Measurements from ENCODE around the gene ABI1. TPM values are rescaled to one million over a fixed set of nuclear protein-coding genes. Genes with fewer than 3 reads are reported as not detected.

ABI1 gene
- total and polyA plus RNA-seq, 2 of the 13 experiments (the other 11 are each of a cell fraction or from before 2014, with no cell fraction given), result 20.9 to 22.9 TPM

DNA sequence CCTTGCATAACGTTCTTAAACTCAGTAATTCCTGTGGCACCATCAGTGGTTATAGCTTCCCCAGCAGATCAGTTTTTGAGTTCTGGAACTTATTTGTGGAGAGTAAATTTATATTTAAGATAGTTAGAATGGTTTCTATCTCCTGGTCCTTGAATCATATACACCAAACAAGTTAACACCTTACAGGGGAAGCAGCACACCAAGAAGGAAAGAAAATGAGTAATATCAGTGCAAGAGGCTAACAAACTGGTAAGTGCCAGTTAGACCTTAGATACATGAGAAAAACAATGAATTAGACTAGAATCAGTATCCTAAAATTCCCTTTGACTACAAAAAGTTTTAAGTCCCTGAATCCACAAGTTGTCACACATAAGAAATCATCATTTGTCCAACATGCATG is 54.2 kb downstream of the ABI1 start:
- no peak overlapping the region for H3K27ac ChIP-seq (ENCODE audit: extremely low read length, insufficient read depth, low read length)
- H4K20me1 ChIP-seq (ENCODE audit: insufficient read depth, low read length), result 0 out of 2 replicates have a peak, but pooled peaks cover 3% of the 10 kb centered on the region
- H3K79me2 ChIP-seq (ENCODE audit: insufficient read depth, low read length), result peaks cover 17% of the 10 kb centered on the region
- H3K27me3 ChIP-seq (ENCODE audit: control insufficient read depth in 1 of 2, insufficient read depth in 2 of 2, low read length in 2 of 2), result no peaks in the 10 kb centered on the region
- ATAC-seq (no peak), FAIRE-seq (no peak), DNase-seq (ENCODE audit: low spot score) (no peak)
- no peaks in the 10 kb centered on the region for H3K36me3 ChIP-seq (replicated peaks in 1 of 2; ENCODE audit: control insufficient read depth in 1 of 2, insufficient read depth in 2 of 2, low read length in 2 of 2)
- in situ Hi-C loops (cut with HindIII; ENCODE audit: extremely low pct_ligation_motif_present, low pct_unique_long_range_greater_than_20kb), result no loop called here
- no TSS peak for BruUV-seq (replicated peaks)
- H3K4me3 ChIP-seq (replicated peaks in 1 of 3; ENCODE audit: insufficient read depth in 1 of 3, low read depth in 2 of 3, low read length in 3 of 3), result no peak overlapping the region
- WGBS (ENCODE audit: low lambda C conversion rate), result 93% methylated on average over 1 of the region's 1 CpG
- ChIA-PET POLR2A (no interaction called here), CTCF (ENCODE audit: low intra/inter-chr PET ratio, low total read pairs) (no interaction called here)
- no peak overlapping the region for H2AFZ ChIP-seq (ENCODE audit: low read length)
- intact Hi-C loops (cut with micrococcal nuclease; ENCODE audit: unreplicated experiment), result no loop called here
- no peak overlapping the region for H3K9ac ChIP-seq (ENCODE audit: insufficient read depth, low read depth, low read length)
- H3K4me2 ChIP-seq (ENCODE audit: low read depth, low read length), result no peak overlapping the region
- no peaks in the 10 kb centered on the region for H3K9me3 ChIP-seq (ENCODE audit: low read length)
- H3K4me1 ChIP-seq (ENCODE audit: insufficient read depth, low read length), result peaks cover 28% of the 10 kb centered on the region
- TF ChIP-seq YY1 (IDR thresholded peaks at IDR 0.05; ENCODE audit: insufficient read depth, insufficient replicate concordance, low read depth, low read length) (no peak), SOX13 (IDR thresholded peaks at IDR 0.05) (no peak), SOX13 (CRISPR knock-in tag; conservative IDR thresholded peaks at IDR 0.05 in 1 of 2, IDR thresholded peaks at IDR 0.05 in 1 of 2) (no peak), ZC3H4 (CRISPR knock-in tag; IDR thresholded peaks at IDR 0.05; ENCODE audit: borderline replicate concordance) (no peak), EEA1 (CRISPR knock-in tag; IDR thresholded peaks at IDR 0.05; ENCODE audit: borderline replicate concordance) (no peak), ZNF207 (IDR thresholded peaks at IDR 0.05; ENCODE audit: borderline replicate concordance) (no peak), ZNF598 (CRISPR knock-in tag; IDR thresholded peaks at IDR 0.05; ENCODE audit: borderline replicate concordance) (no peak), ZNF180 (CRISPR knock-in tag; IDR thresholded peaks at IDR 0.05; ENCODE audit: borderline replicate concordance, low read depth) (no peak), ZC3H13 (CRISPR knock-in tag; IDR thresholded peaks at IDR 0.05) (no peak), KMT2A (CRISPR knock-in tag; IDR thresholded peaks at IDR 0.05) (no peak), ZNF143 (CRISPR knock-in tag; IDR thresholded peaks at IDR 0.05) (no peak), SALL2 (CRISPR knock-in tag; IDR thresholded peaks at IDR 0.05) (no peak)
- TF ChIP-seq, protein P1, sequence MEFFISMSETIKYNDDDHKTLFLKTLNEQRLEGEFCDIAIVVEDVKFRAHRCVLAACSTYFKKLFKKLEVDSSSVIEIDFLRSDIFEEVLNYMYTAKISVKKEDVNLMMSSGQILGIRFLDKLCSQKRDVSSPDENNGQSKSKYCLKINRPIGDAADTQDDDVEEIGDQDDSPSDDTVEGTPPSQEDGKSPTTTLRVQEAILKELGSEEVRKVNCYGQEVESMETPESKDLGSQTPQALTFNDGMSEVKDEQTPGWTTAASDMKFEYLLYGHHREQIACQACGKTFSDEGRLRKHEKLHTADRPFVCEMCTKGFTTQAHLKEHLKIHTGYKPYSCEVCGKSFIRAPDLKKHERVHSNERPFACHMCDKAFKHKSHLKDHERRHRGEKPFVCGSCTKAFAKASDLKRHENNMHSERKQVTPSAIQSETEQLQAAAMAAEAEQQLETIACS (CRISPR knock-in tag; IDR thresholded peaks at IDR 0.05), result no peak
- TF ChIP-seq, protein P2, sequence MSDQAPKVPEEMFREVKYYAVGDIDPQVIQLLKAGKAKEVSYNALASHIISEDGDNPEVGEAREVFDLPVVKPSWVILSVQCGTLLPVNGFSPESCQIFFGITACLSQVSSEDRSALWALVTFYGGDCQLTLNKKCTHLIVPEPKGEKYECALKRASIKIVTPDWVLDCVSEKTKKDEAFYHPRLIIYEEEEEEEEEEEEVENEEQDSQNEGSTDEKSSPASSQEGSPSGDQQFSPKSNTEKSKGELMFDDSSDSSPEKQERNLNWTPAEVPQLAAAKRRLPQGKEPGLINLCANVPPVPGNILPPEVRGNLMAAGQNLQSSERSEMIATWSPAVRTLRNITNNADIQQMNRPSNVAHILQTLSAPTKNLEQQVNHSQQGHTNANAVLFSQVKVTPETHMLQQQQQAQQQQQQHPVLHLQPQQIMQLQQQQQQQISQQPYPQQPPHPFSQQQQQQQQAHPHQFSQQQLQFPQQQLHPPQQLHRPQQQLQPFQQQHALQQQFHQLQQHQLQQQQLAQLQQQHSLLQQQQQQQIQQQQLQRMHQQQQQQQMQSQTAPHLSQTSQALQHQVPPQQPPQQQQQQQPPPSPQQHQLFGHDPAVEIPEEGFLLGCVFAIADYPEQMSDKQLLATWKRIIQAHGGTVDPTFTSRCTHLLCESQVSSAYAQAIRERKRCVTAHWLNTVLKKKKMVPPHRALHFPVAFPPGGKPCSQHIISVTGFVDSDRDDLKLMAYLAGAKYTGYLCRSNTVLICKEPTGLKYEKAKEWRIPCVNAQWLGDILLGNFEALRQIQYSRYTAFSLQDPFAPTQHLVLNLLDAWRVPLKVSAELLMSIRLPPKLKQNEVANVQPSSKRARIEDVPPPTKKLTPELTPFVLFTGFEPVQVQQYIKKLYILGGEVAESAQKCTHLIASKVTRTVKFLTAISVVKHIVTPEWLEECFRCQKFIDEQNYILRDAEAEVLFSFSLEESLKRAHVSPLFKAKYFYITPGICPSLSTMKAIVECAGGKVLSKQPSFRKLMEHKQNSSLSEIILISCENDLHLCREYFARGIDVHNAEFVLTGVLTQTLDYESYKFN (CRISPR knock-in tag; conservative IDR thresholded peaks at IDR 0.05), result no peak
- TF ChIP-seq, protein P3, sequence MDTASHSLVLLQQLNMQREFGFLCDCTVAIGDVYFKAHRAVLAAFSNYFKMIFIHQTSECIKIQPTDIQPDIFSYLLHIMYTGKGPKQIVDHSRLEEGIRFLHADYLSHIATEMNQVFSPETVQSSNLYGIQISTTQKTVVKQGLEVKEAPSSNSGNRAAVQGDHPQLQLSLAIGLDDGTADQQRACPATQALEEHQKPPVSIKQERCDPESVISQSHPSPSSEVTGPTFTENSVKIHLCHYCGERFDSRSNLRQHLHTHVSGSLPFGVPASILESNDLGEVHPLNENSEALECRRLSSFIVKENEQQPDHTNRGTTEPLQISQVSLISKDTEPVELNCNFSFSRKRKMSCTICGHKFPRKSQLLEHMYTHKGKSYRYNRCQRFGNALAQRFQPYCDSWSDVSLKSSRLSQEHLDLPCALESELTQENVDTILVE (CRISPR knock-in tag; IDR thresholded peaks at IDR 0.05), result no peak
- TF ChIP-seq, protein P4, sequence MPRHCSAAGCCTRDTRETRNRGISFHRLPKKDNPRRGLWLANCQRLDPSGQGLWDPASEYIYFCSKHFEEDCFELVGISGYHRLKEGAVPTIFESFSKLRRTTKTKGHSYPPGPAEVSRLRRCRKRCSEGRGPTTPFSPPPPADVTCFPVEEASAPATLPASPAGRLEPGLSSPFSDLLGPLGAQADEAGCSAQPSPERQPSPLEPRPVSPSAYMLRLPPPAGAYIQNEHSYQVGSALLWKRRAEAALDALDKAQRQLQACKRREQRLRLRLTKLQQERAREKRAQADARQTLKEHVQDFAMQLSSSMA (CRISPR knock-in tag; IDR thresholded peaks at IDR 0.05), result no peak
- TF ChIP-seq, protein P5, sequence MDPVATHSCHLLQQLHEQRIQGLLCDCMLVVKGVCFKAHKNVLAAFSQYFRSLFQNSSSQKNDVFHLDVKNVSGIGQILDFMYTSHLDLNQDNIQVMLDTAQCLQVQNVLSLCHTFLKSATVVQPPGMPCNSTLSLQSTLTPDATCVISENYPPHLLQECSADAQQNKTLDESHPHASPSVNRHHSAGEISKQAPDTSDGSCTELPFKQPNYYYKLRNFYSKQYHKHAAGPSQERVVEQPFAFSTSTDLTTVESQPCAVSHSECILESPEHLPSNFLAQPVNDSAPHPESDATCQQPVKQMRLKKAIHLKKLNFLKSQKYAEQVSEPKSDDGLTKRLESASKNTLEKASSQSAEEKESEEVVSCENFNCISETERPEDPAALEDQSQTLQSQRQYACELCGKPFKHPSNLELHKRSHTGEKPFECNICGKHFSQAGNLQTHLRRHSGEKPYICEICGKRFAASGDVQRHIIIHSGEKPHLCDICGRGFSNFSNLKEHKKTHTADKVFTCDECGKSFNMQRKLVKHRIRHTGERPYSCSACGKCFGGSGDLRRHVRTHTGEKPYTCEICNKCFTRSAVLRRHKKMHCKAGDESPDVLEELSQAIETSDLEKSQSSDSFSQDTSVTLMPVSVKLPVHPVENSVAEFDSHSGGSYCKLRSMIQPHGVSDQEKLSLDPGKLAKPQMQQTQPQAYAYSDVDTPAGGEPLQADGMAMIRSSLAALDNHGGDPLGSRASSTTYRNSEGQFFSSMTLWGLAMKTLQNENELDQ (CRISPR knock-in tag; IDR thresholded peaks at IDR 0.05; ENCODE audit: borderline replicate concordance), result no peak
